Caco-2 (cell line): ENCODE measurements around the gene TRAPPC10. TPM values are rescaled to one million over a fixed set of nuclear protein-coding genes. Genes with fewer than 3 reads are reported as not detected.

Source experiments
- BruUV-seq: library from RNA; stranded (reverse); fragments of 400-500 nt; replicated peaks from 2 replicates; lab custom pipeline; 2021; lab: Mats Ljungman, UMichigan
- CTCF ChIA-PET: fragments of 300-600 bp; sonication (Branson Sonifier 250); formaldehyde crosslinking; loops from one replicate; lab custom pipeline; 2022; ENCODE audit warnings: antibody characterized with exemption; lab: Charles Lee
- POLR2A ChIA-PET: fragments of 300-600 bp; sonication (Branson Sonifier 250); formaldehyde crosslinking; loops from one replicate; lab custom pipeline; 2022; ENCODE audit warnings: antibody characterized with exemption; lab: Charles Lee
- DNase-seq, 2 experiments: peaks; one replicate each; pipeline versions ENCODE4 v3.0.0 to v3.0.0-alpha.2; 2020 to 2022
- H3K27me3 ChIP-seq: replicated peaks from 2 replicates; pipeline ENCODE4 v1.6.0; 2011; ENCODE audit warnings: low read length; ENCODE audit not compliant: control insufficient read depth, insufficient read depth
- H3K36me3 ChIP-seq: 2 replicates; pipeline ENCODE4 v1.5.1; 2011; ENCODE audit warnings: low read length; ENCODE audit not compliant: control insufficient read depth, insufficient read depth
- H3K4me1 ChIP-seq: fragments of 250-450 bp; sonication (Bioruptor Pico); 2 replicates; pipeline ENCODE4 v1.5.1; 2020; ENCODE audit warnings: mild to moderate bottlenecking
- H3K4me3 ChIP-seq: 2 replicates; pipeline ENCODE4 v1.5.1; 2011; ENCODE audit warnings: low read depth, mild to moderate bottlenecking, control low read depth, low read length
- H3K9me3 ChIP-seq: fragments of 250-450 bp; sonication (Bioruptor Pico); 2 replicates; pipeline ENCODE4 v1.5.1; 2020; ENCODE audit warnings: mild to moderate bottlenecking, moderate library complexity
- H3K27ac Mint-ChIP-seq: one replicate; pipeline ENCODE4 v1.8.0; 2022; ENCODE audit warnings: mixed read lengths; ENCODE audit not compliant: unreplicated experiment
- H3K27me3 Mint-ChIP-seq: one replicate; pipeline ENCODE4 v1.8.0; 2022; ENCODE audit warnings: mixed read lengths; ENCODE audit not compliant: insufficient read depth, unreplicated experiment
- H3K36me3 Mint-ChIP-seq: one replicate; pipeline ENCODE4 v1.8.0; 2022; ENCODE audit warnings: mild to moderate bottlenecking, mixed read lengths; ENCODE audit not compliant: insufficient read depth, unreplicated experiment
- H3K4me1 Mint-ChIP-seq: one replicate; pipeline ENCODE4 v1.8.0; 2022; ENCODE audit warnings: low read depth, mixed read lengths; ENCODE audit not compliant: unreplicated experiment
- H3K4me3 Mint-ChIP-seq: one replicate; pipeline ENCODE4 v1.8.0; 2022; ENCODE audit warnings: mild to moderate bottlenecking, moderate library complexity, mixed read lengths; ENCODE audit not compliant: unreplicated experiment
- H3K9me3 Mint-ChIP-seq: one replicate; pipeline ENCODE4 v1.8.0; 2022; ENCODE audit warnings: mixed read lengths; ENCODE audit not compliant: unreplicated experiment
- CTCF ChIP-seq, 2 experiments: fragments of 200-600 bp in 1 of 2; IDR thresholded peaks; 1 replicate in 1 of 2; 2 replicates in 1 of 2; pipeline versions ENCODE4 v1.5.1 to v1.8.0; 2011 to 2022; ENCODE audit warnings: antibody characterized with exemption in 1 of 2, control low read depth in 1 of 2, inconsistent platforms in 1 of 2, low read depth in 1 of 2, low read length in 1 of 2, mild to moderate bottlenecking in 1 of 2, moderate library complexity in 1 of 2; ENCODE audit not compliant: insufficient read depth in 1 of 2, severe bottlenecking in 1 of 2, unreplicated experiment in 1 of 2
- intact Hi-C: fragments of 100-400 bp; cut with micrococcal nuclease; formaldehyde crosslinking; loops from one replicate; pipeline ENCODE4 v1.10.0; 2022; ENCODE audit not compliant: unreplicated experiment
- total RNA-seq: library from RNA; stranded (reverse); gene quantifications from 2 replicates; pipeline ENCODE4 v1.2.3, GENCODE V29; 2022

Gene TRAPPC10
- total RNA-seq, 1 experiment from 2014 or later, result 43.4 TPM

- CTCF ChIA-PET, result no interaction called here
- POLR2A ChIA-PET, result no interaction called here
- Mint-ChIP-seq H3K9me3 (no peaks in the 10 kb centered on the region), H3K27ac (no peak overlapping the region), H3K4me3 (no peak overlapping the region), H3K4me1 (peaks cover 17% of the 10 kb centered on the region), H3K27me3 (no peaks in the 10 kb centered on the region), H3K36me3 (peaks cover 74% of the 10 kb centered on the region)
- intact Hi-C loops, result no loop called here
- Histone ChIP-seq H3K27me3 (no peaks in the 10 kb centered on the region), H3K4me3 (no peak overlapping the region), H3K4me1 (peaks cover 12% of the 10 kb centered on the region; the same call in 1 of the 2 replicates), H3K9me3 (no peaks in the 10 kb centered on the region), H3K36me3 (0 out of 2 replicates have a peak, but pooled peaks cover 3% of the 10 kb centered on the region)
- DNase-seq, result no peak
- TF ChIP-seq CTCF (IDR thresholded peaks at IDR 0.05; ENCODE audit: insufficient read depth in 1 of 2, low read depth in 1 of 2, low read length in 1 of 2, severe bottlenecking in 1 of 2, unreplicated experiment in 1 of 2), result no peak
- no TSS peak for BruUV-seq
These were observed 75.6 kb downstream of the TRAPPC10 start for GRCh38 chr21:44087426-44088400.

GRCh38 chr21:44088401-44088780, 76.3 kb downstream of the TRAPPC10 start:
- H3K9me3 ChIP-seq, result no peaks in the 10 kb centered on the region
- Mint-ChIP-seq H3K27me3 (no peaks in the 10 kb centered on the region), H3K27ac (peak overlapping the region; percentile 81), H3K36me3 (peaks cover 72% of the 10 kb centered on the region), H3K4me1 (peaks cover 14% of the 10 kb centered on the region), H3K9me3 (no peaks in the 10 kb centered on the region), H3K4me3 (no peak overlapping the region)
- H3K36me3 ChIP-seq, result 0 out of 2 replicates have a peak, but pooled peaks cover 3% of the 10 kb centered on the region
- BruUV-seq, result no TSS peak
- H3K4me1 ChIP-seq, result peaks cover 6% of the 10 kb centered on the region; the same call in 1 of the 2 replicates
- no peak for TF ChIP-seq CTCF (IDR thresholded peaks at IDR 0.05; ENCODE audit: insufficient read depth in 1 of 2, low read depth in 1 of 2, low read length in 1 of 2, severe bottlenecking in 1 of 2, unreplicated experiment in 1 of 2)
- ChIA-PET POLR2A (no interaction called here), CTCF (no interaction called here)
- intact Hi-C loops, result no loop called here
- DNase-seq, result no peak
- H3K4me3 ChIP-seq, result no peak overlapping the region
- H3K27me3 ChIP-seq, result no peaks in the 10 kb centered on the region

GRCh38 chr21:44089001-44089911, 77.1 kb downstream of the TRAPPC10 start:
- H3K27ac Mint-ChIP-seq, result peak overlapping the region; percentile 81
- TF ChIP-seq CTCF (IDR thresholded peaks at IDR 0.05; ENCODE audit: insufficient read depth in 1 of 2, low read depth in 1 of 2, low read length in 1 of 2, severe bottlenecking in 1 of 2, unreplicated experiment in 1 of 2), result no peak
- H3K4me1 Mint-ChIP-seq, result peaks cover 14% of the 10 kb centered on the region
- no peaks in the 10 kb centered on the region for H3K27me3 Mint-ChIP-seq
- DNase-seq, result no peak
- Histone ChIP-seq H3K4me1 (no peaks in the 10 kb centered on the region), H3K27me3 (no peaks in the 10 kb centered on the region), H3K9me3 (no peaks in the 10 kb centered on the region), H3K36me3 (0 out of 2 replicates have a peak, but pooled peaks cover 3% of the 10 kb centered on the region), H3K4me3 (no peak overlapping the region)
- intact Hi-C loops, result no loop called here
- no peaks in the 10 kb centered on the region for H3K9me3 Mint-ChIP-seq
- H3K36me3 Mint-ChIP-seq, result peaks cover 76% of the 10 kb centered on the region
- CTCF ChIA-PET, result no interaction called here
- H3K4me3 Mint-ChIP-seq, result no peak overlapping the region
- POLR2A ChIA-PET, result no interaction called here
- BruUV-seq, result no TSS peak
